ENCODE data around the gene TMEM17. TPM values are rescaled to one million over a fixed set of nuclear protein-coding genes. Genes with fewer than 3 reads are reported as not detected.

Gene TMEM17
- polyA plus RNA-seq, 3 donors: 0.08 to 0.26 (median 0.10) TPM

GRCh38 chr2:62506421-62506750 is 391 bp upstream of the TMEM17 start:
- Histone ChIP-seq H3K4me2 (replicated peaks; ENCODE audit: extremely low read depth, low read length, poor library complexity, severe bottlenecking) (peak overlapping the region; percentile 91), H3K27ac (ENCODE audit: low read depth in 1 of 2, low read length in 2 of 2) (peak overlapping the region in 1 of 2 donors; percentile 60), H3K79me2 (ENCODE audit: insufficient read depth, low read length) (no peaks in the 10 kb centered on the region), H3K4me3 (replicated peaks in 1 of 3; ENCODE audit: low read depth in 2 of 3, low read length in 3 of 3) (peak overlapping the region; percentile 74 to 98 (median 96)), H3K36me3 (replicated peaks in 1 of 2; ENCODE audit: control insufficient read depth in 1 of 2, insufficient read depth in 2 of 2, low read length in 2 of 2) (no peaks in the 10 kb centered on the region), H4K20me1 (ENCODE audit: insufficient read depth, low read length) (no peaks in the 10 kb centered on the region), H3K9ac (ENCODE audit: insufficient read depth, low read length, poor library complexity, severe bottlenecking) (peak overlapping the region; percentile 72), H2AFZ (ENCODE audit: insufficient read depth, low read depth, low read length, poor library complexity, severe bottlenecking) (peak overlapping the region; percentile 99), H3K9me3 (replicated peaks in 1 of 2; ENCODE audit: control insufficient read depth in 1 of 2, insufficient read depth in 1 of 2, low read length in 2 of 2) (no peaks in the 10 kb centered on the region), H3K4me1 (ENCODE audit: control insufficient read depth in 1 of 2, insufficient read depth in 2 of 2, low read length in 2 of 2) (peaks cover 8 to 19% of the 10 kb centered on the region in 2 donors), H3K27me3 (ENCODE audit: control insufficient read depth in 2 of 2, insufficient read depth in 2 of 2, low read length in 2 of 2) (no peaks in the 10 kb centered on the region)
- Mint-ChIP-seq H3K27me3 (ENCODE audit: low read depth in 3 of 3) (peaks cover 0 to 1% (median 1%) of the 10 kb centered on the region in 3 donors), H3K9me3 (no peaks in the 10 kb centered on the region), H3K4me3 (peak overlapping the region; percentile 88 to 93), H3K36me3 (no peaks in the 10 kb centered on the region), H3K27ac (peak overlapping the region in 2 of 7 donors; percentile 63 to 70), H3K4me1 (peaks cover 12% of the 10 kb centered on the region)
- no peak for TF ChIP-seq CTCF (IDR thresholded peaks at IDR 0.05)
- no peak for DNase-seq
- intact Hi-C loops (cut with micrococcal nuclease): no loop called here
- 0% methylated on average over 1 of the region's 3 CpGs for WGBS (ENCODE audit: insufficient coverage)

GRCh38 chr2:62505109-62505749 is 766 bp downstream of the TMEM17 start:
- H3K4me1 ChIP-seq (ENCODE audit: control insufficient read depth in 1 of 2, insufficient read depth in 2 of 2, low read length in 2 of 2): peaks cover 8 to 19% of the 10 kb centered on the region in 2 donors
- Mint-ChIP-seq H3K27me3 (ENCODE audit: low read depth in 3 of 3) (peaks cover 0 to 1% (median 1%) of the 10 kb centered on the region in 3 donors), H3K36me3 (no peaks in the 10 kb centered on the region), H3K9me3 (no peaks in the 10 kb centered on the region), H3K4me1 (peaks cover 12% of the 10 kb centered on the region), H3K27ac (peak overlapping the region in 2 of 7 donors; percentile 63 to 88), H3K4me3 (peak overlapping the region; percentile 88 to 93)
- peak overlapping the region in 1 of 2 donors; percentile 60 for H3K27ac ChIP-seq (ENCODE audit: low read depth in 1 of 2, low read length in 2 of 2)
- intact Hi-C loops (cut with micrococcal nuclease): no loop called here
- 8% methylated on average over 15 of the region's 18 CpGs for WGBS (ENCODE audit: insufficient coverage)
- H2AFZ ChIP-seq (ENCODE audit: insufficient read depth, low read depth, low read length, poor library complexity, severe bottlenecking): peak overlapping the region; percentile 99
- H3K9me3 ChIP-seq (replicated peaks in 1 of 2; ENCODE audit: control insufficient read depth in 1 of 2, insufficient read depth in 1 of 2, low read length in 2 of 2): no peaks in the 10 kb centered on the region
- no peaks in the 10 kb centered on the region for H3K79me2 ChIP-seq (ENCODE audit: insufficient read depth, low read length)
- no peaks in the 10 kb centered on the region for H4K20me1 ChIP-seq (ENCODE audit: insufficient read depth, low read length)
- peak overlapping the region; percentile 74 to 98 (median 96) for H3K4me3 ChIP-seq (replicated peaks in 1 of 3; ENCODE audit: low read depth in 2 of 3, low read length in 3 of 3)
- H3K27me3 ChIP-seq (ENCODE audit: control insufficient read depth in 2 of 2, insufficient read depth in 2 of 2, low read length in 2 of 2): no peaks in the 10 kb centered on the region
- no peaks in the 10 kb centered on the region for H3K36me3 ChIP-seq (replicated peaks in 1 of 2; ENCODE audit: control insufficient read depth in 1 of 2, insufficient read depth in 2 of 2, low read length in 2 of 2)
- H3K9ac ChIP-seq (ENCODE audit: insufficient read depth, low read length, poor library complexity, severe bottlenecking): peak overlapping the region; percentile 72
- DNase-seq: no peak
- peak overlapping the region; percentile 91 for H3K4me2 ChIP-seq (replicated peaks; ENCODE audit: extremely low read depth, low read length, poor library complexity, severe bottlenecking)
- TF ChIP-seq CTCF (IDR thresholded peaks at IDR 0.05): no peak

Data from CD14-positive monocyte (primary cell).